MG63 (cell line): ENCODE data around the gene APOBEC3B. TPM values are rescaled to one million over a fixed set of nuclear protein-coding genes. Genes with fewer than 3 reads are reported as not detected.
"Not testable (repeated sequence)": the region's sequence is repeated elsewhere in the genome, so short reads cannot be mapped to it uniquely, and the experiment has no call there.

Source experiments
- DNase-seq: peaks from one replicate; pipeline ENCODE4 v3.0.0-alpha.2; 2020
- H3K27me3 ChIP-seq: fragments of 250-450 bp; sonication (Bioruptor Pico); 2 replicates; pipeline ENCODE4 v1.5.1; 2020; ENCODE audit warnings: mild to moderate bottlenecking, moderate library complexity
- H3K36me3 ChIP-seq: fragments of 250-450 bp; sonication (Bioruptor Pico); 2 replicates; pipeline ENCODE4 v1.5.1; 2020; ENCODE audit warnings: mild to moderate bottlenecking, moderate library complexity
- H3K4me3 ChIP-seq: fragments of 250-450 bp; sonication (Bioruptor Pico); 2 replicates; pipeline ENCODE4 v1.5.1; 2020; ENCODE audit warnings: mild to moderate bottlenecking, moderate library complexity
- H3K9me3 ChIP-seq: fragments of 250-450 bp; sonication (Bioruptor Pico); 2 replicates; pipeline ENCODE4 v1.5.1; 2020; ENCODE audit warnings: mild to moderate bottlenecking, moderate library complexity
- total RNA-seq: library from RNA; depleted of rRNA; stranded (reverse); fragments of >200 nt; shearing (Covaris generic); gene quantifications from 2 replicates; pipeline ENCODE4 v1.2.3, GENCODE V29; 2014; ENCODE audit warnings: low replicate concordance

The APOBEC3B gene
- total RNA-seq, 1 experiment from 2014 or later = 4.5 TPM

DNA sequence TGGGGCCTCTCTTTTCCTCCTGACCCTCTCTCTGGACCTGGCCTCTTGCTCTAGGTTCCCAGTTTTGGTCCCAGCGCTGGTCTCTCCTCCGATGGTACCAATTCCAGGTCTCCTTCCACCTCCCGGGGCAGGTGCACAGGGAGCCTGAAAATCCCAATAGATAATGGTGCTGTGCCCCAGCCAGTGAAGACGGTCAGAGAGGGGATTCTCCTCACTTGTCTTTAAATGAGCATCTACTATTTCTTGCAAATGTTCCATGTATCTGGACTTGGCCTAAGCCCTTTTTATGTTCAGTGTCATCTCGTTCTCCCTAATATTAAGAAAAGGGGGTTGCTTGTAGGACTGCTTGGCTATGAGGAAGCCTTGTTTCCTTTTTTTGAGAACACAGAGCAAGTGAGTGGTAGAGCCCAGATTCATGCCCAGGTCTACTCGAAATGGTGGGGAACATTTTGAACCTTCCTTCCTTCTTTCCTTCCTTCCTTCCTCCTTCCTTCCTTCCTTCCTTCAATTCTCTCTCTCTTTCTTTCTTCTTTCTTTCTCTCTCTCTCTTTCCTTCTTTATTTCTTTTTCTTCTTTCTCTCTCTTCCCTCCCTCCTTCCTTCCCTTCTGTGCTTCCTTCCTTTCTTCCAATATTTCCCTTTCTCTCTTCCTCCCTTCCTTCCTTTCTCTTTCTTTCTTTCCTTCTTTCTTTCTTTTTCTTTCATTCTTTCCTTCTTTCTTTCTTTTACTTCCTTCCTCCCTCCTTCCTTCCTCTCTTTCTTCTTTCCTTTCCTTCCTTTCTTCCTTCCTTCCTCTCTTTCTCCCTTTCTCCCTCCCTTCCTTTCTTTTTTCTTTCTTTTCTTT is 24.1 kb upstream of the APOBEC3B start:
- Histone ChIP-seq H3K9me3 (no peaks in the 10 kb centered on the region), H3K36me3 (no peaks in the 10 kb centered on the region), H3K4me3 (no peak overlapping the region), H3K27me3 (no peaks in the 10 kb centered on the region)
- no peak for DNase-seq

DNA sequence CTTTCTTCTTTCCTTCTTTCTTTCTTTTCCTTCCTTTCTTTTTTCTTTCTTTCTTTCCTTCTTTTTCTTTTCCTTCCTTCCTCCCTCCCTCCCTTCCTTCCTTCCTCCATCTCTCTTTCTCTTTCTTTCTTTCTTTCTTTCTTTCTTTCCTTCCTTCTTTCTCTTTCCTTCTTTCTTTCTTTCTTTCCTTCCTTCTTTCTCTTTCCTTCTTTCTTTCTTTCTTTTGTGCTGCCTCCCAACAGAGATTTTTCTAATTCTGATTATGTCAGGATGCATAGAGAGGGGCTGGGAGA is 23.6 kb upstream of the APOBEC3B start:
- H3K36me3 ChIP-seq, H3K27me3 ChIP-seq: not testable (repeated sequence)

DNA sequence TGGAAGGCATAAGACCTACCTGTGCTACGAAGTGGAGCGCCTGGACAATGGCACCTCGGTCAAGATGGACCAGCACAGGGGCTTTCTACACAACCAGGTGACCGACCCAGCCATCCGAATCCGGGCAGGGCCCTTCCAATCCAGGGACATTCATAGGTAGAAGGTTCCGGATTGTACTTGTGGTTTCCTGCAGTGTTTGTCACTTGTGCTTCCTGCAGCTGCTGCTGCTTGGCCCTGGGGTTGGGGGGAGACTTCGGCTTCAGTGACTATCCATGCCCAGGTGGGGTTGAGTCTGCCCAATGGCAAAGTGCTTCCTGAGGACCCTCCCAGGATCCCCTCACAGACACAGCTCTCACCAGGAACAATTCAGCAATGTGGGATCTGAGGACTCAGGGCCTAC is 22.6 kb upstream of the APOBEC3B start:
- no peaks in the 10 kb centered on the region for H3K9me3 ChIP-seq
- H3K36me3 ChIP-seq = no peaks in the 10 kb centered on the region
- H3K4me3 ChIP-seq = no peak overlapping the region
- no peaks in the 10 kb centered on the region for H3K27me3 ChIP-seq
- no peak for DNase-seq

More for the DNA sequence above, 23.6 kb upstream of the APOBEC3B start:
- DNase-seq, H3K9me3 ChIP-seq, H3K4me3 ChIP-seq: not testable (repeated sequence)

DNA sequence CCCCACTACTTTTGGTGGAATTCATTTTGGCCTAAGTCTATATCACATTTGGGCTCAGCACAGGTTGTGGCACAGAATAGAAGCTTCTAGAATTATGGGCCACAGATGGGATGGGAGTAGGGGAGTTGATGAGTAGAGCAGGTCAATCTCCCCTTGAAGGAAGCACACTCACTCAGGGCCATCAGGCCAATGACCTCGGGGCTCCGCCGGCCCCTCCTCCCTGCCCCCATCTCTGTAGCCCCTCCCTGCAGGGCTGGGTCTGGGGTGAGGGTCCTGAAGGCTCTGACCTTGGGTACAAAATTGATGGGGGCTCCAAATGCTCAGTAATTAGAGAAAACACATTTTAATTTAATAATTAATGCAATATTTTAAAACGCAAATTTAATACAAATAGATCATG is 21.5 kb upstream of the APOBEC3B start:
- not testable (repeated sequence) for H3K9me3 ChIP-seq, DNase-seq, H3K4me3 ChIP-seq, H3K27me3 ChIP-seq, H3K36me3 ChIP-seq

DNA sequence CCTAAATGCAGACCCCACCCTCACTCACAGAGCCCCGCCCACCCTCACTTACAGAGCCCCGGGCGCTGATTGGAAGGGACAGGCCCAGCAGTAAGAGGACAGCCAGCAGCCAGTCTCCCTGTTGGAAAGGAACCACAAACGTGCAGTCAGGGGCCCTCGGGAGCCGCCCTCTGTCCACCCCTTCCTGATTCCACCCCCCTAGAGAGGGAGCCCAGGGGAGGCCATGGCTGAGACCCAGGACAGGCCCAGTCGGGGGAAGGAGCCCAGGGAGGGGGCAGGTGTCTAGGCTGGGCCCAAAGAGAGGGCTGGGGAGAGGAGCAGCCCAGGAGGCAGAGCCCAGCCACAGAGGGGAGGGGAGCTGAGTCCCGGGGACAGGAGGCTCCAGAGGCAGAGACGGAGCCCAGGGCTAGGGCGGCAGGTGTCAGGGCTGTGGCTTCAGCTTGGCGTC is 18.8 kb upstream of the APOBEC3B start:
- not testable (repeated sequence) for H3K27me3 ChIP-seq, H3K36me3 ChIP-seq, H3K9me3 ChIP-seq, H3K4me3 ChIP-seq, DNase-seq

DNA sequence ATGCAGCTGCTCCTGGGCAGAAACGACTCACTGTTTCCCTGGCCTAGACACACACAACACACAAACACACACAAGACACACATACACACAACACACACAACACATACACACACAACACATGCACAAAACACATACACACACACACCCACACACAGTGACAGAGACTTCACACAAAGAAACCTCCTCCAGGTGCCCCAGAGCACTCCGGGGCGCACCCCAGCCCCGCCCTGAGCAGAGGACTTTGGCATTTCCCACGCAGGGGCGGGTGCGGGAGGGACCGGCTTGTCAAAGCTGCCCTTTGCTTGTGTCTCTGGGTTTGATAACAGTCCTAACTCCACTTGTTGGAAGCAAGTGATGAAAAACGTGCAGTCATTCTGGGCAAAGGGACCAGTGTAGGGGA is 18.3 kb upstream of the APOBEC3B start:
- H3K27me3 ChIP-seq = no peaks in the 10 kb centered on the region
- no peak overlapping the region for H3K4me3 ChIP-seq
- H3K36me3 ChIP-seq = no peaks in the 10 kb centered on the region
- DNase-seq = no peak
- no peaks in the 10 kb centered on the region for H3K9me3 ChIP-seq

DNA sequence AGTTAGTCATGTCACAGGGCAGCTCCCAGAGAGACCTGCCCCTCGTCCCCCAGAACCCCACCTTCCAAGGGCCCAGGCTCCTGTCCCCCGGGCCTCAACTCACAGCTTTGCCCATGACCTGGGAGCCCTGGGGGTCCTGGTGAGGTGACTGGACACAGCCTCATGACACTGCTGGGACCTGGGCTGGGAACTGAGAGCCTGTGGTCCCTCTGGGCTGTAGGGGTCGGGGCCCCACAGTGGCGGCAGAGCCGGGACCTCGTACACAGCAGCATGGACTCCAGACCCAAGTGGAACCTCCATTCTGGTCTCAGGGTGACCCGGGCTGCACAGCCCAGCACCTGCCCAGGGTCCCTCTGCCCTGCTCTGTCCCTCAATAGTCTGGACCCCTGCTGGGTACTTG is 17.8 kb upstream of the APOBEC3B start:
- no peak for DNase-seq
- Histone ChIP-seq H3K27me3 (no peaks in the 10 kb centered on the region), H3K36me3 (no peaks in the 10 kb centered on the region), H3K9me3 (no peaks in the 10 kb centered on the region), H3K4me3 (no peak overlapping the region)

DNA sequence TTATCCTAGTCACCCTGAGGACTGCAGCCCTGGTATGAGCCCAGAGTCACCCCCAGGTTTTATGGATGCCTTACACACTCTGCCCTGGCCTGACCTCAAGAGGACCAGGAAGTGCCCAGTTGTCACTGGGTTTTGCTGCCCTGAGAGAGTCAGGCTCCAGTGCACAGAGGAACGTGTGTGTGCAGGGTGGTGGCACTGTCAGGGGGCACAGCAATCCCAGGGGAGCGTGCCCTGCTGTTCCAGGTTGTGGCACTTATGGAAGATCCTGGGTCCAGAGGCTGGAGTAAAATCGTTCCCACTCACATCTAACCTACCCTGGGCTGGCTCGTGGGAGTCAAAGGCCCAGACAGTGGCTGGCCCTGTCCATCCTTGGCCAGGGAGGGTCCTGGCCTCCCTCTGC is 17.2 kb upstream of the APOBEC3B start:
- Histone ChIP-seq H3K27me3 (0 out of 2 replicates have a peak, but pooled peaks cover 3% of the 10 kb centered on the region), H3K4me3 (no peak overlapping the region), H3K36me3 (no peaks in the 10 kb centered on the region), H3K9me3 (no peaks in the 10 kb centered on the region)
- no peak for DNase-seq

DNA sequence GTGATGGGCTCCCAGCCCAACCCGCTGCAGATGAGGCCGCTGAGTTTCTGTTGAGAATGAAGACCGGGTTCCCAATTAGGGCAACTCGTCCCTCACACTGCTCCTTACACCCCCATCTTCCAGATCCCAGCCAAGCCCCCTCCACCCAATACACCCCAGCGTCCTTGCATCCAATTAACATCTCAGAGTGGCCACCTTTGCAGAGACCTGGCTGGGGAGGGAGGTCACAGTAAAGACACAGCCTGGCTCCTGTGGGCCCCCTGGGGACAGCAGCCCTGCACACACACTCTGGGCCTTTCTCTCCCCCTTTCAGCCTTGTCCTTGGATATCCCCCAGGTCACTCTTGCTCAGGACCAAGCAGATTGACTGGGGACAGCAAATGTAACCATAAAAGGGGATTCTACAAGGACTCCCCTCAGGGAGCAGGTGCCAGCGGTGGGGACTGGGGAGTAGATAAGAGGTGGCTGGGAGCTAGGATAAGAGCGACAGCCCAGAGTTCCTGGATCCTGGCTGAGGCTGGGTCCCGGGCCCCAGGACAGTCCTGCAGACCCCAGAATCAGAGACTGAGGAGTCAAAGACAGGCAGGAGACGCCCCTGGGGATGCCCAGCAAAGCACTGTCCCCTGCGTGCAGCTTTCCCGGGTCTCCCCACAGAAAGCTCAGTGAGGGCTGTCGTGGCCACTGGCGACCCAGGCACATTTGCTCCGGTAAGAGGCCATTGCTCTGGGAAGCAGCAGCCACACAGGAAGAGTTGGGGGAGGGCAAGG is 16.4 kb upstream of the APOBEC3B start:
- Histone ChIP-seq H3K36me3 (no peaks in the 10 kb centered on the region), H3K9me3 (no peaks in the 10 kb centered on the region), H3K4me3 (no peak overlapping the region), H3K27me3 (0 out of 2 replicates have a peak, but pooled peaks cover 5% of the 10 kb centered on the region)
- no peak for DNase-seq

DNA sequence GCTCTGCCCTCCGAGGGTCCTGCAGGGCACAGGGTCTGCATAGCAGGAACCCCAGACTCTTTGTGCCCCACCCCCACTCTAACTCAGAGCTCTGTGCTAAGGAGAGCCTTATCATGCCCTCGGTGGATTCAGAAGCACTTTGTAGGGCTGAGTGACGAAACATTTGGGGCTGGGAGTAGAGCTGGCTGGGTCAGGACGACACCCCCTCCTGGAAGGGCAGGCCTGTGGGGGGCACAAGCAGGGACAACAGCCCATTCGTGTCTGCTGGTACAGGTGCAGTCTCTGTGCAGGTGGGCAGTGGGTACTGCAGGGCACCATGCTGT is 15.8 kb upstream of the APOBEC3B start:
- DNase-seq = no peak
- Histone ChIP-seq H3K4me3 (no peak overlapping the region), H3K27me3 (peaks cover 6% of the 10 kb centered on the region; the same call in 1 of the 2 replicates), H3K9me3 (no peaks in the 10 kb centered on the region), H3K36me3 (no peaks in the 10 kb centered on the region)

DNA sequence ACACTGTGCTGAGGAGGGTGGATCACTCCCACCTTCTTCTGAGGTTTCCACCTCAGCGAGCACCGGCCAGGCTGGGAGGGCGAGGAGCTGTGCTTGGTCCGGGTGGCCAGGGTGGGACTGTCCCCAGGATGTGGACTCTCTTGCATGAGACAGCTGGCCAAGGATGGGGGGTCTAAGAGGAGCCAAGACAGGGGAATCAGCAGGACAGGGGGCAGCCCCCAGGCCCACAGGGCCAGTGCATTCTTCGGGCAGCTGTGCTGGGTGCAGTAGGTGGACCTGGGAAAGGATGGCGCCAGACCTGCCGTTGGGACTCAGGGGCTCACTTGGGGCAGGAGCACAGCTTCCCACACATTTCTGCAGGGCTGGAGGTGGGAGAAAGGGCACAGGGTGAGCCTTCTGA is 15.2 kb upstream of the APOBEC3B start:
- Histone ChIP-seq H3K36me3 (no peaks in the 10 kb centered on the region), H3K27me3 (peaks cover 9% of the 10 kb centered on the region; the same call in 1 of the 2 replicates), H3K9me3 (no peaks in the 10 kb centered on the region), H3K4me3 (no peak overlapping the region)
- no peak for DNase-seq

DNA sequence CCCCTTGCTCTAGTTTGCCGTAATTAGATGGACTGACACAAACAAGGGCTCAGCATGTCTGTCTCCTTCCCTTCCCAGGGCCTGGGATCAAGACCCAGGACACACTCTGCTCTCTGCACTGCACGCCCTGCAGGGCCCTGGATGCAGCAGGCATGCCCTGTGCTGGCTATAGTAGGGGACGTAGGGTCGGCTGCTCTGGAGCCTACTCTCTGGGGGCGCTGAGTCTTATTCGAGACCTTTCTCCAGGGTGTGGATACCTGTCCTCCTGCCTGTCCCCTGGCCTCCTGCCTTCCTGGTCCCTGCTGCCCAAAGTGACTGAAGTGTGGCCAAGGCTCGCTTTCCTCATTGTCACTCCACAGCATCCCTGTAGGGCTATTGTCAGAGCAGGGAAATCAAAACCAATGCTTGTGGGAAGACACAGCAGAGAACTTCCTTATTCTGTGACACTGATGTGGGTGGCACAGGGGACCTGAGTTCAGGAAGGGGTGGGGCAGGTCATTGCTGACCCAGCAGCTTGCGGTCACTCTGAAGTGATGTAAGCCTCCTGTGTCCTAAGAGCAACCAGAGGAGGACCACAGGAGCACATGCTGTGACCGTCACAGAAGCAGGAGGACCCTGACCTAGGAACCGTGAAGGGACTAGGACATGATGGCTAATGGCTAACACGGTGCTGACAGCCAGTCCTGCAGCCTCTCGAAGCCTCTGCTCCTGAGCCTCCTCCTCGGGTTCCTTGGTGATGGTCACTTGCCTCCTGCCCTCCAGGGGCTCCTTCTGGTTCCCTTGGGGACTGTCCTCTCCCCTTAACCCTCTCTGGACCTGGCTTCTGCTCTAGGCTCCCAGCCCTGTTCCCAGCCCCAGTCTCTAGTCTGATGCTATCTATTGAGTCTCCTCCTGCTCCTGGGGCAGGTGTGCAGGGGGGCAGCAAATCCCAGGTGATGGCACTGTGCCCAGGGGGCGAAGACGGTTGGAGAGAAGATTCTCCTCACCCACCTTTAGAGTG is 14.4 kb upstream of the APOBEC3B start:
- H3K36me3 ChIP-seq = no peaks in the 10 kb centered on the region
- peaks cover 9% of the 10 kb centered on the region; the same call in 1 of the 2 replicates for H3K27me3 ChIP-seq
- H3K4me3 ChIP-seq = no peak overlapping the region
- no peaks in the 10 kb centered on the region for H3K9me3 ChIP-seq
- no peak for DNase-seq

DNA sequence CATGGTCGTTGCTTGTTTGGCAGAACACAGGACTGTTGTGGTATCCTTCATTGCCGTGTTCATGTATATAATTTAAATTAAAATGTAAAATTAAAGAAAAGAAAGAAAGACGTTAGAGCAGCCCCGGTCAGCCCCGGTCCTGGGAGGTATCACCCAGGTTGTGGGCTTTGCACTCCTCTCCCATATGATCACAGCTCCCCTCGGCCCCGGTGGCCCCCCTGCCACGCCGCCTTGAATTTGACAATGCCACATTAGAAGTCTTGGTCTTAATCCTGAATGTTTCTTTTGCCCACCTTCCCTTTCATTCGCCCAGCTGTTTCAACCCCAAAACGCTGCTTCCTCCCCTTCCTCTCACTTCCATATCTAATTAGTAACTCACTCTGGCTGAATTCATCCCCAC is 13.3 kb upstream of the APOBEC3B start:
- Histone ChIP-seq H3K4me3 (no peak overlapping the region), H3K9me3 (no peaks in the 10 kb centered on the region), H3K27me3 (peaks cover 9% of the 10 kb centered on the region; the same call in 1 of the 2 replicates), H3K36me3 (no peaks in the 10 kb centered on the region)
- DNase-seq = no peak

DNA sequence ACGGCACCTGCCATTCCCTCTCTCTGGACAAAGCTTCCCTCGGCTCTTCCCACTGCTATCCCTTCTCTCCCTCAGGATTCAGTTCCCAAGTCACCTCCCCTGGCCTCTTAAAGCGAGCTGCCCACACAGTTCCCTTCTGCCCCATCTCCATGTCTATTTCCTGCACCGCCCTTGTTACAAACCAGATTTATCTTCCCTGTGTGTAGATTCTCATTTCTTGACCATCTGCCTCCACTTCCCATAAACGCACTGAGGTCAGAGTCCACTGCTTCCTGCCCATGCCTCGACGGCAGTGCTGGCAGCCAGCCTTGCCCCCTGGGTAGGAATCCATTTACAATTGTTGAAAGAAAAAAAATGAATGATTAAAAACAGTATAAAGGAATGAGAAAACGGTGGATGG is 11.6 kb upstream of the APOBEC3B start:
- H3K36me3 ChIP-seq = no peaks in the 10 kb centered on the region
- no peaks in the 10 kb centered on the region for H3K9me3 ChIP-seq
- peaks cover 9% of the 10 kb centered on the region; the same call in 1 of the 2 replicates for H3K27me3 ChIP-seq
- no peak overlapping the region for H3K4me3 ChIP-seq
- no peak for DNase-seq

DNA sequence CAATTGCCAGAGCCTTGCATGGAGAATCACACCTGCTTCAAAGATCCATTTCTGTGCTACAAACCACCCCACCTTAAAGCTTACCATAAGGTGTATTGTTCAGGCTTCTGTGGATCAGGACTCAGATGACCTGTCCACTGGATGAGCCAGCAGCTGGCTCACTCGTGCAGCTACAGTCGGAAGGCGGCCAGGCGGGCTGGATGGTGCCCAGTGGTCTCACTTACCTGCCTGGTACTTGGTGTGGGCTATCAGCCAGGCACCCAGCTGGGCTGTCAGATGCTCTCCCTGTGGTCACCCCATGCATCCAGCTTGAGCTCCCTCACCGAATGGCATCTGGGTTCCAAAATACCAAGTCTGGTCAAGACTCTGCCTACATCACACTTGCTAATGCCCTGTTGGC is 10.9 kb upstream of the APOBEC3B start:
- DNase-seq = no peak
- no peaks in the 10 kb centered on the region for H3K36me3 ChIP-seq
- H3K27me3 ChIP-seq = peaks cover 9% of the 10 kb centered on the region; the same call in 1 of the 2 replicates
- H3K9me3 ChIP-seq = no peaks in the 10 kb centered on the region
- H3K4me3 ChIP-seq = no peak overlapping the region

DNA sequence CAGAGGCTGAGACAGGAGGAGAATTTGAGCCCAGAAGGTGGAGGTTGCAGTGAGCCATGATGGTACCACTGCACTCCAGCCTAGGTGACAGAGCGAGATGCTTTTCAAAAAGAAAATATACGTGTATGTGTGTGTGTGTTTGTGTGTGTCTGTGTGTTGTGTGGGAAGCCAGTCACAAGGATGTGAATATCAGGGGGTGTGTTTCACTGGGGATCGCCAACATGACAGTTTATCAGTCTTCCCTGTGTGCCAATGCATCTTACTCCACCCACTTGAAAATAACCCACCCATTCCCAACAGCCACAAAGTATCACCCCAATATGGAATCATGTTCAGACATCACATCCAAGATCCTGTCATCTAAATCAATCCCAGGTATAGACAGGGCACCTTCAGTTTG is 10.4 kb upstream of the APOBEC3B start:
- H3K4me3 ChIP-seq = no peak overlapping the region
- no peak for DNase-seq
- no peaks in the 10 kb centered on the region for H3K36me3 ChIP-seq
- peaks cover 9% of the 10 kb centered on the region; the same call in 1 of the 2 replicates for H3K27me3 ChIP-seq
- H3K9me3 ChIP-seq = no peaks in the 10 kb centered on the region

DNA sequence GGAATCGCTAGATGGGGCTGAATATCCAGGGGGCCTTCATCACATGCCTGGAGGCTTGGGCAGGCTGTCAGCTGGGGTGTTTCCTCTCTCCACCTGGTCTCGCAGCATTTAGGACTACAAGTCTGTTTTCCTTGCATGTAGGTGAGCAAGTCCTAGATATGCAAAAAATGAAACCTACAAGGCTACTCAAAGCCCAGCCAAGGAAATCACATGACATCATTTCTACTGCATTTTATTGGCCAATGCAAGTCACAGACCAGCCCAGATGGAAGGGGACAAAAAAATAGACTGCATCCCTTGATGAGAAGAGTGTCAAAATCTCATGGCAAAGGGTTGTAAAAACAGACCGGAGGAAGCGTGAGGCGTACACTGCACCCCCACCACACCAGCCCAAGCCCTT is 9.6 kb upstream of the APOBEC3B start:
- DNase-seq = no peak
- H3K36me3 ChIP-seq = no peaks in the 10 kb centered on the region
- no peaks in the 10 kb centered on the region for H3K9me3 ChIP-seq
- peaks cover 9% of the 10 kb centered on the region; the same call in 1 of the 2 replicates for H3K27me3 ChIP-seq
- no peak overlapping the region for H3K4me3 ChIP-seq
